NCI-H524 treated with DMSO at 0.1 percent for 48 hours (cell line): Measurements from ENCODE around the gene HDGFL2.

Experiments
- DNase-seq: peaks from one replicate; lab custom pipeline; 2025; lab: John Stamatoyannopoulos, UW

HDGFL2 gene

DNA sequence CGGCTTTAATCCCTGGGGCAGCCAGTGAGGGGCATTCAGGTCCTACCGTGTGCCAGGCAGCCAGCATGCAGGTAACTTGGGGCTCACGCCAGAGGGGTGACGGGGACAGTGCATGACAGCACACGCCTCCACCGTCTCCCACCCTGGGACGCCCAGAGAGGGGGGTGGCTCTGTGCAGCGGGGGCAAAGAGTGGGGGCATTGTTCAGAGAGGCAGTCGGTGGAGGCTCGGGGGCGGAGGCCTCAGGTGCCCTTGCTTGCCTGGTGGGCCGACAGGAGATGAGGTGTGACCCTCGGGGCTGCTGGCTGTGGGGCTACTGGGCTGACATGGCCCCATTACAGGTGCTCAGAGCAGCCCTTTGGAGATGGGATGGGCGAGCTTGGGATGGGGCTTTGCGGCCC, 27.8 kb downstream of the HDGFL2 start:
- no peak for DNase-seq

DNA sequence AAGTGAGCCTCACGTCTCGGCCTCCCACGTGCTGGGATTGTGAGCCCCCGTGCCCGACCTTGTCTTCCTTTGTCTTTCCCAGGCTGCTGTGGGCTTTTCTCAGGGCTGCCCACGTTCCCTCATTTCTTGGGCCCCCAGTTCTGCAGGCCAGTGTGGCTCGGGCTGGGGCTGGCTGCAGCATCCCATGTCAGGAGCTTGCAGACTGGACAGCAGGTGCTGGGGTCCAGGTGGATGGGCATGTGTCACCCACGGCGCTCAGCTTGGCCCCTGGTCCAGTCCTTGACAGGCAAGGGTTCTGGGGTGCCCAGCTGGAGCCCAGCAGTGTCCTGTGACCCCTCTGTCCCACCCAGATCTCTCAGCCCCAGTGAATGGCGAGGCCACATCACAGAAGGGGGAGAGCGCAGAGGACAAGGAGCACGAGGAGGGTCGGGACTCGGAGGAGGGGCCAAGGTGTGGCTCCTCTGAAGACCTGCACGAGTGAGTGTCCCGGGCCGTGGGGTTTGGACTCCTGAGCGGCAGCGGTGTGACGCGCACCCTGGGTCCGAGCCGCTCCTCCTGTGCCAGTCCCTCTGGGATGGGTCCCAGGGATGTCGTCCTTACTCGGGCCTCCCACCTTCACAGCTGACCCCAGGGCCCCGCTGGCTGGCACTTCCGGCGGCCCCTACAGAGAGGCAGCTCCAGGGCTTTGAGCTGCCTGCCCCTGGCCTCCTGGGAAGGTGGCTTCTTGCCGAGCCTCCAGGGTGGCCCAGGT, 28.9 kb downstream of the HDGFL2 start:
- DNase-seq, result no peak

DNA sequence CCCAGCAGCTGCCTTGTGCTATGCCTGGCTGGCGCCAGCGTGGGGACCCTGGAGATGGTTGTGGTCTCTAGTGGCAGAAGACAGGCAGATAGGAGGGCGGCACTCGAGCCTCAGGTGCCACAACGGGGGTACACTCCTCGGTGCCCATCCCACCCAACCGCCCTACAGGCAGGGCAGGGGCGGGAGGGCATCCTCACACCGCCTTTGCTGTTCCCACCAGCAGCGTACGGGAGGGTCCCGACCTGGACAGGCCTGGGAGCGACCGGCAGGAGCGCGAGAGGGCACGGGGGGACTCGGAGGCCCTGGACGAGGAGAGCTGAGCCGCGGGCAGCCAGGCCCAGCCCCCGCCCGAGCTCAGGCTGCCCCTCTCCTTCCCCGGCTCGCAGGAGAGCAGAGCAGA, 29.6 kb downstream of the HDGFL2 start:
- DNase-seq, result no peak

DNA sequence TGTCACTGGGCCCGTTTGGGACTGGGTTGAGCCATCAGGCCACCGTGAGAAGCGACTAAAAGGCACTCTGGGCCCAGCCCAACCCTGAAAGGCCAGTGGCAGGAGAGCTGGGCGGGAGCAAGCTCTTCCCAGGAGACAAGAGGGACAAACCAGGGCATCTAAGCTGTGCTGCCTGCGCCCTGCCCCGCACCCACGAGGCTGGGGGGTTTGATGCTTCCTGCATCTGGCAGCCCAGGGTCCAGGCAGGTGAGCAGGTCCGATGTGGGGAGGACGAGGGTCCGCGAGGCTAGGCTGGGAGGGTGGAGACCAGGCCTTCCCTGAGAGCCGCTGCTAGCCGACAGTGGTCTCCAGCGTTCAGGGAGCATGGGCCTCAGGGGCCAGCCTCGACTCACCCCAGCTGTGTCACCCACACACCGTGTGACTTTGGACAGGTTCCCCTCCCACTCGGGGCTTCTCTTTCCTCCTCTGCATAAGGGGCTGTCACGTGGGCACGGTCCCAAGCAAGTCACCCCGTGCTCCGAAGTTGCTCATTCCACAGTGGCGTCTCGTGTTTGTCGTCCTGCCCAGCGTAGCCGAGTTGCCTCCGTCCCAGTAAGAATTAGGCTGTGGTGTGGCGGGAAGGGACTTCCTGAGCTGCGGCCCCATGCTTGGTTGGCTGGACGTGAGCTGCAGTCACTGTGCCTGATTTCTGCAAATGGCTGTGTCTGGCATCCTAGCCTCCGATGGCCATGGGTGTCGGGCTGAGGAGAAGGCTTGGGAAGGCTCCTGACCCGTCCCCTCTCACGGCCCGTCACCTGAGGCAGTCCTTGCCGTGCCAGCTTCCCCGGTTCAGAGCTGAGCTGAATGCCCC, 30.4 kb downstream of the HDGFL2 start:
- DNase-seq, result no peak

DNA sequence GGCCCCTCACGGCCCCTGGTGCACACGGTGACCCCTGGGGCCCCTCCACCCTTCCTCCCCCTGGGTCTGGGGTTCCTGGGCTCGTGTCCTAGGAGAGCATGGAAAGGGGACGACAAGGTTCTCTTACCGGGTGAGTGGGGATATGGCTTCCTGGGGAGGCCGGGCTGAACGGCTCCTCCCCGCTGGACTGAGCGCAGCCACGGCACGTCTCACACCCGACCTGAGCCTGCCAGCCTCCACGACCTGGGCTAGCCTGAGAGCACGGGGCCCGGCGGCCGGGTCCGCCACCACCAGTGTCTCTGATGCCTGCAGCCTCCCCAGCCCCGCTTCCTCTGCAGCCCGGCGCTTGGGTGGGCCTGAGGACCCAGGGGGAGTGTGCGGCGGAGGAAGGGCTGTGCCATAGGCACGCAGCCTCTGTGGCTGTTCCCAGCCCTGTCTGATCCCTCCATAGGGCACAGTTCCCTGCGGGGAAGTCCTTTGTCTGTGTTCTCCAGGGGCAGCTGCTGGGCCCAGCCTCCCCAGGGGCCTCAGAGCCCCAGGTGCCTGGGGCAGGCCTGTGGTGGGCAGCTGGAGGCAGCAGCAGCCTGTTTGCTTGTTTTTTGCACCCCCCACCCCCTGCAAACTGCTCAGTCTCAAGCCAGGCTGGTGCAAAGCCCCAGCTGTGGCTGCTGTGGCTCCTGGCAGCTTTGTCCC, 31.2 kb downstream of the HDGFL2 start:
- DNase-seq, result no peak

DNA sequence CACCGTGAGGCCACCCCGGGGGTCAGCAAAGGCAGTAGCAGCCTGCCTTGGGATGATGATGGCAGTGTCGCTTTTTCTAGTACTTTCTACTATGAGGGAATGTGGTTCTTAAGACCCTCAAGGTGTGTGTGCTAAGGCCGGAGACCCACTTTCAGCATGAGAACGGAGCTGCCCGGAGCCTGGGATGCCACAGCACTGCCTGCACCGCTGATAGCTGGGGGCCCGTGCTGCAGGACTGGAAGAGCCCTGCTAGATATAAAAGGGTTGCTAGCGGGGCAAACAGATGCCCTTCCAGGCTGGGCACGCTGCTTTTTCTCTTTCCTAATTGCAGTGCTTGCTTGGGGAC, 31.7 kb downstream of the HDGFL2 start:
- no peak for DNase-seq

DNA sequence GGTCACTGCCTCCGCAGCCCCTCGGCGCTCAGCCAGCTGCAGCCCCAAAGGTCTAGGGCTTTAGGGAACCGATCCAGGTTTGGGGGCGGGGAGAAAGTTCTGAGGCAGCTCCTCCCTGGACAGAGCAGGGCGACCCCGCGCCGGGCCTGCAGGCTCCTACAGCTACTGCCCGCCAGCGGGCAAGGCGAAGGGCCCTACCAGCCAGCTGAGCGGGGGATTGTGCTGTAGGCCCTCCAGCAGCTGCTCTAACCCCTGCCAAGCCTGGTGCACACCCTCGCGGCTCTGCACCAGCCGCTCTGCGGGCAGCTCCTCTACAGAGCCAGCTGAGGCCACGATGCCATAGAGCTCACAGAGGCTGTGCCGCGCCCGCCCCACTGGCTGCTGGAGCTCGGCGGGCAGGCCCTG, 32.2 kb downstream of the HDGFL2 start:
- DNase-seq, result no peak

DNA sequence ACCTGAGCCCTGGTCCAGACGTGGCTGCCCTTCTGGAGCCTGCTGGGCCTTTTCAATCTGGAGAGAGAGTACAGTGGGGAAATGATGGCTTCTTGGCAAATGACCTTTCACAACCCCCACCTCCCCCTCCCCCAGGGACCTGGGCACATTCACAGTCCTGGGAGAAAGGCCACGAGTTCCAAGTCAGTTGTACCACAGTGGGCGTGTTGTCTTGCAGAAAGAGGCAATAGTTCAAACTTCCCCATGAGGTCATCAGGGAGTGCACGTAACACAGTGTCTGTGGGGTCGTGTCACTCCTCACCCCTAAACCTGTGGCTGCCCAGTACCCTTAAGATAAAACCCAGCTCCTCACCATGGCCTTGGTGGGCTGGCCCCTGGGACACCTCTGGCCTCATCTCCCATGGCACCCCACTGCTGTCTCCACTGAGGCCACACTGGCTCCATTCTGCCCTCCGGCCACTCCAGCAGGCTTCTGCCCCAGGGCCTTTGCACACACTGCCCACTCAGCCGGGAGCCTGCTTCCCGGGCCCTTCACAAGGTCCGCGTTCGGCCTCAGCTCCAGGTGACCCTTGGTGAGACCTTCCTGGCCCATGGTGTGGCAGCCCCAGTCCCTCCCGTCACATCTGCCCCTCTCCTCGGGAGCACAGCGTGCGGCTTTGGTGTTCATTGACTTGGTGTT, 32.9 kb downstream of the HDGFL2 start:
- DNase-seq, result no peak

DNA sequence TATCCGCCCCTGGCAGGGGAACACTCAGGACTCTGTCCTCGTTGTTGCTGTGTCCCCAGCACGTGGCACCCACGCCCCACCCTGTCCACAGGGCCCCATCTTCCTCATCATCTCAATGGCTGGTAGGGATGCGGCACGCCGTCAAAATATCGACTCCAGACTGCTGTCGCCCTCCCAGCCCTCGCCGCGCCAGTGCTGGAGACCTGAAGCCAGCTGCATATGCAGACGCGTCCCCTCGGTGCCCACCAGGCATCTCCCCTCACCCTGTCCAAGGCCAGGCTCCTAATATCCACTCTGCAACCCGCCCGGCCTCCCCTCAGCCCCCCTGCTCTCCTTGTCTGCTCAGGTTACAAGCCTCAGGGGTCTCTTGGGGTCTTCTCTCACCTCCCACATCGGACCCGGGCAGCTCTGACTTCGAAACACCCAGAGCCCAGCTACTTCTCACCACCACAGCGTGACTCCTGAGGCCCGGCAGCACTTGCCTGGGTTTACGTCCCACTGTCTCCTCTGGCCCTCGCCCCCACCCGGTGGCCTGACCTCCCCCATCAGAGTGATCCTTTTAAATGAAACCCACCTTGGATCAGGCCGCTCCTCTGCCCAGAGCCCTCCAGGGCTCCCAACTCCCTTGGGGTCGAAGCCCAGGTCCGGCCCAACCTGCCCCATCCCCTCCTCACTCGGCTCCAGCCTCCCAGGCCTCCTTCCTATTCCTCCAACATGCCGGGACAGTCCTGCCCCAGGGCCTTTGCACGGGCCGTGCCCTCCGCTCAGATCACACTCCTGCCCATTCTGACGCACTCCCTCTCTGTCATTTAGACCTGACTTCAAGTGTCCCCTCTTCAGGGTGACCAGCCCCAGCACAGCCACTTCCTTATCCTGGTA, 33.7 kb downstream of the HDGFL2 start:
- DNase-seq, result no peak

DNA sequence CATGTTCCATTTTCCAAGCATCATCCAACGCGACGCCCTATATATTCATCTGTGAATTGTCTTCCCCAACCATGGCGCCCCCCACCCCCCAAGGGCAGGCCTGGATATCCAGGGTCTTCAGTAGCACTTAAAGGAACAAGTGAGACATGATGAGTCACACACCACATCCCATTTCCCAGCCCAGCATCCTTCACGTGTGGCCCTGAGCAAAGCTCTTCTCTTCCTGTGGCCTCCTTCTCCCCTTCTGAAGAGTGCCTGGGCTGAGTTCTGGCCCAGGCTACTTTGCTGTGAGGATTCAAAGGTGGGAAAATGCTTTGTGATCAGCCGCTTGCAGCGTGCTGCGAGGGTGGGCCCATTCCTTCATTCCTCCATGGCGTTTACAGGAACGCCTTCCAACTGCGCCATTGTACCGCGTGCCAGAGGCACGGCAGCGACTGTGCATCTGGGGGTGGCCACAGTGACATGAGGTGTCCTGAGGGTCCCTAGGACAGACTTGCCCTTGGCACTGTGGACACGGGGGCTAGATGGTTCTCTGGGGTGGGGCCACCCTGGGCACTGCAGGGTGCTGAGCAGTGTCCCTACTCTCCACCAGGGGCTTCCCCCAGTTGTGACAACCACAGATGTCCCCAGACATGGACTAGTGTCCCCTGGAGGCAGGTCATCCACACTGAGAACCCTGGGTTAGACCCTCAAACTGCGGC, 34.5 kb downstream of the HDGFL2 start:
- DNase-seq, result no peak

DNA sequence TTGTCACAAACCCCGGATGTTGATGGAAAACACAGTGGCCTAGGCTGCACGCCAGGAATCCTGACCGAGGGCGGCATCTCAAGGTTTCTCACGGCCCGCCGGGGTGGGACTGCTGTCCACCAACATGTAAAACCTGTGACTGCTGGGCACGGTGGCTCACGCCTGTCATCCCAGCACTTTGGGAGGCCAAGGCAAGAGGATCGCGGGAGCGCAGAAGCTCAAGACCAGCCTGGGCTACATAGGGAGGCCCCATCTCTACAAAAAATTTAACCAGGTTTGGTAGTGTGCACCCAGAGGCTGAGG, 35.0 kb downstream of the HDGFL2 start:
- DNase-seq, result no peak

DNA sequence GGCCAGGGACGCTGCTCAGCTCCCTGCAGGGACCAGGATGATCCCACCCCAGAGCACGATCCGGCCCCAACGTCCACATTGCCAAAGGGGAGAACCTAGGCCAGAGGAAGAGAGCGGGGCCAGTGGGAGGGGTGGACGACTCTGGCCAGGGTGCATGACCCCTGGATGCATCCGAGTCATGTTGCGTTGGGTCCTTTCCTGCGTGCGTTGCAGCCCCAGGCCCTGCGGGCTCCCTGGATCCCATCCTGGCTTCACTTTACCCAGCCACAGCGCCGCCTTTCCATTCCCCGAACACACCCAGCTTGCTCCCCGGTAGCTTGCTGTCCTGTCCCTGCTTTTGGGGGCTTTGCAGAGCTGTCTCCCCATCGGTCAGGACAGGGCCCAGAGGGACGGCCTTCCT, 35.7 kb downstream of the HDGFL2 start:
- DNase-seq, result no peak

DNA sequence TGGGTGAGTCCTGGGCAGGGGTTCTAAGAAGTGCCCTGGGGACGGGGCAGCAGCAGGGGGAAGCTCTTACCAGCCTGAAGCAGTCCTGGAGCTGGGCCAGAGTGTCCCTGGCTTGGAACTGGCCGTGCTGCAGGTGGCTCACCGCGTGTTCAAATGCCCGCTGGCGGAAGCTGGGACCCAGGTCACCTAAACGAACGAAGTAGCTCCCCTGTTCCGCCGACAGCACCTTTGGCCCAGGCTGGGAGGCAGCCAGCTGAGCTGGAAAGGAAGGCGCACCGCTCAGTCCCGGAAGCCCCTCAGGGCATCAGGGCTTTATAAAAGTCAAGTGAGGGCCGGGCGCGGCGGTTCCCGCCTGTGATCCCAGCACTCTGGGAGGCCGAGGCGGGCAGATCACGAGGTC, 36.6 kb downstream of the HDGFL2 start:
- no peak for DNase-seq

DNA sequence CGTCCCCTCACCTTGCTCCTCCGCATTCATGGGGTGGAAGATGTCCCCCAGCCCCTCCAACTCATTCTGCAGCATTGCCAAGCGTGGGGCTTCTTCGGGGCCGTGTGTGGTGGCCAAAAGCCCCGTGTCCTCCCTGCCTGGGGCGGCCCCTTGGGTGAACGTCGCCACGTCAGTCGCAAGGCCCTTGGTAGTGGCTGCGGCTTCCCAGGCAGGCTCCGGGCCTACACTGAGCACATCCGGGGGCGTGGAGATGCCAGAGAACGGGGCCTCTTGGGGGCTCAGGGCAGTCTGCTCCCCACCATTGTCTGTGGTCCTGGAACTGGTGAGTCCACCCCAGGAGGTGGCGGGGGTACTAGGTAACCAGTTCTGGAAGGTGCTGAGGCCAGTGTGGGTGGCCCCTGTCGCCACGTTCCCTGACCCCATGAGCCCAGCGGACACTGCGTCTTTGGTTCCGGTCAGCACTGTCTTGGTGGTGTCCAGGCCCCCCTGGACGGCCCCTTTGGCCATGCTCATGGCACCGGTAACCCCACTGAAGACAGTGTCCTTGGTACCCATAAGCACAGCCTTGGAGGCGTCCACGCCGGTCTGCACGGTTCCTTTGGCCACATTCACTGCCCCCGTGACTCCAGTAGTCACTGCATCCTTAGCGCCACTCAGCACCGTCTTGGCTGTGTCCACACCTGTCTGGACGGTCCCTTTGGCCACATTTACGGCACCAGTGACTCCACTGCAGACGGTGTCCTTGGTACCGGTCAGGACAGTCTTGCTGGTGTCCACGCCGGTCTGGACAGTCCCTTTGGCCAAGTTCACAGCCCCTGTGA, 38.5 kb downstream of the HDGFL2 start:
- DNase-seq, result no peak

DNA sequence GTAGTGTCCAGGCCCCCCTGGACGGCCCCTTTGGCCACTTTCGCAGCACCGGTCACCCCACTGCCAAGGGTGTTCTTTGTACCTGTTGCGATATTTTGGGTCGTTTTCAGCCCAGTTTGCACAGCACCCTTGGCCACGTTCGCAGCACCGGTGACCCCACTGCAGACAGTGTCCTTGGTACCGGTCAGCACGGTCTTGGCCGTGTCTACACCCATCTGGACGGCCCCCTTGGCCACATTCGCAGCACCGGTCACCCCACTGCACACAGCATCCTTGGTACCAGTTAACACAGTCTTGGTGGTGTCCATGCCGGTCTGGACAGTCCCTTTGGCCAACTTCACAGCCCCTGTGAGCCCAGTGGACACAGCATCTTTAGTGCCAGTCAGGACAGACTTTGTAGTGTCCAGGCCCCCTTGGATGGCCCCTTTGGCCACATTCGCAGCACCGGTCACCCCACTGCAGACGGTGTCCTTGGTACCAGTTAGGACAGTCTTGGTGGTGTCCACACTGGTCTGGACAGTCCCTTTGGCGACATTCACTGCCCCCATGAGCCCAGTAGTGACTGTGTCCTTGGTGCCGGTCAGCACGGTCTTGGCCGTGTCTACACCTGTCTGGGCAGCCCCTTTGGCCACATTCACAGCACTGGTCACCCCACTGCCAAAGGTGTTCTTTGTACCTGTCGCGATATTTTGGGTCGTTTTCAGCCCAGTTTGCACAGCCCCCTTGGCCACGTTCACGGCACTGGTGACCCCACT, 39.4 kb downstream of the HDGFL2 start:
- DNase-seq, result no peak

DNA sequence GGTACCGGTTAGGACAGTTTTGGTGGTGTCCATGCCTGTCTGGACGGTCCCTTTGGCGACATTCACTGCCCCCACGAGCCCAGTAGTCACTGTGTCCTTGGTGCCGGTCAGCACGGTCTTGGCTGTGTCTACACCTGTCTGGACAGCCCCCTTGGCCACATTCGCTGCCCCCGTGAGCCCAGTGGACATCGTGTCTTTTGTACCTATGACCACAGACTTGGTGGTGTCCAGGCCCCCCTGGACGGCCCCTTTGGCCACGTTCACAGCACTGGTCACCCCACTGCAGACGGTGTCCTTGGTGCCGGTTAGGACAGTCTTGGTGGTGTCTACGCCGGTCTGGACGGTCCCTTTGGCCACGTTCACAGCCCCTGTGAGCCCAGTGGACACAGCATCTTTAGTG, 40.0 kb downstream of the HDGFL2 start:
- no peak for DNase-seq

DNA sequence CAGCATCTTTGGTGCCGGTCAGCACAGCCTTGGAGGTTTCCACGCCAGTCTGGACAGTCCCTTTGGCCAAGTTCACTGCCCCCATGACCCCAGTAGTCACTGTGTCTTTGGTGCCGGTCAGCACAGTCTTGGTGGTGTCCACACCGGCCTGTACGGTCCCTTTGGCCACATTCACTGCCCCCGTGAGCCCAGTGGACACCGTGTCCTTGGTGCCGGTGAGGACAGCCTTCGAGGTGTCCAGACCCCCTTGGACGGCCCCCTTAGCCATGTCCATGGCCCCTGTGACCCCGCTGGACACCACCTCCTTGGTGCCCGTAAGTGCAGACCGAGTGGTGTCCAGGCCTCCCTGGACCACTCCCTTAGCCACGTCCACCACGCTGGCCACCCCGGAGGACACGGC, 41.2 kb downstream of the HDGFL2 start:
- no peak for DNase-seq

DNA sequence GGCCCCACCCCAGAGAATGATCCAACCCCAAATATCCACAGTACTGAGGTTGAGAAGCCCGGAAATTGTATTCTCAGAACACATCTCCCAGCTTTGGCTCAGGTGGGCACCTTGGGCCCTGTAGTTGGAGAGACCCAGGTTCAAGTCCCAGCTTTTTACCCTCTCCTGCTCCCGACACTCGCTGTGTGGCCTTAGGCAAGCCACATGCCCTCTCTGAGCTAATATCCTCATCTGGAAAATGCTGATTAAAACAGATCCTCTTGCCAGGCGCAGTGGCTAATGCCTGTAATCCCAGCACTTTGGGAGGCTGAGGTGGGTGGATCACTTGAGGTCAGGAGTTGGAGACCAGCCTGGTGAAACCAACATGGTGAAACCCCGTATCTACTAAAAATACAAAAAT, 43.6 kb downstream of the HDGFL2 start:
- no peak for DNase-seq

DNA sequence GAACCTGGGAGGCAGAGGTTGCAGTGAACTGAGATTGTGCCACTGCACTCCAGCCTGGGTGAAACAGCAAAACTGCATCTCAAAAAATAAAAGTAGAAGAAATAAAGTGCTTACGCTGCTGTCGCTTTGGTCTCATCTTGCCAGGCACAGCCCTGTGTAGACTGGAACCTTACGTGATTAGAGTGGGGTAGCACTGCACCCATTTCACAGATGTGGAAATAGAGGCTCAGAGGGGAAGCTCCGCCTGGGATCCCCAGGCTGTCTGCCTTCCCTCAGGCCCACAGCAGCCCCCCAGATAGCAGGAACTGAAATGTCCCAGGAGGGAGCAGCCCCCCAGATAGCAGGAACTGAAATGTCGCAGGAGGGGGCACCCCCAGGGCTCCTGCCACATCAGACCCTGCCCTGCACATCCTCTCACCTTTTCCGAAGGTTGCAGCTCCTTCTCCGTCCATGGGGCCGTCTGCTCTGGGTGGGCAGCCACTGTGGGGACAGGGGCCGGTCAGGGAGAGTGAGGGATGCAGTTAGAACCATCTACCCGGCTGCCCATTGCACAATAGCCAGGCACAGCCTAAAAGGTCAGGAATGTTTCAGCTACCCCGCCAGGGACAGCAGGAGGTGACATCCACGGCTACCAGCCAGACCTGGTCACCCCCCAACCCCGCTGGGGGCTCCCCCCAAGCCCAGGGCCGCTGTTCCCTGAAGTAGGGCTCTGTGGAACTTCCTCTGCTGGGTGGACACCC, 44.3 kb downstream of the HDGFL2 start:
- DNase-seq, result no peak
